NT2/D1 (cell line): ENCODE results near the gene XIRP2.

Experiments used
- DNase-seq: peaks from one replicate; pipeline ENCODE4 v3.0.0-alpha.2; 2011; ENCODE audit warnings: low read depth, low spot score
- H3K27me3 ChIP-seq: 2 replicates; pipeline ENCODE4 v1.6.0; 2011; ENCODE audit warnings: mild to moderate bottlenecking; ENCODE audit not compliant: insufficient read length, insufficient read depth
- H3K36me3 ChIP-seq: 2 replicates; pipeline ENCODE4 v1.6.1; 2011; ENCODE audit warnings: mild to moderate bottlenecking, low read length, mixed read lengths; ENCODE audit not compliant: insufficient read depth, insufficient read length
- H3K4me1 ChIP-seq: 2 replicates; pipeline ENCODE4 v1.5.1; 2011; ENCODE audit not compliant: insufficient read depth, insufficient read length
- H3K4me3 ChIP-seq: 2 replicates; pipeline ENCODE4 v1.5.1; 2011; ENCODE audit warnings: low read depth; ENCODE audit not compliant: insufficient read length
- H3K9ac ChIP-seq: 2 replicates; pipeline ENCODE4 v1.6.0; 2011; ENCODE audit warnings: low read depth; ENCODE audit not compliant: insufficient read length
- H3K9me3 ChIP-seq: 2 replicates; pipeline ENCODE4 v1.5.1; 2011; ENCODE audit warnings: mild to moderate bottlenecking, low read length; ENCODE audit not compliant: insufficient read depth
- SUZ12 ChIP-seq: IDR thresholded peaks from 2 replicates; pipeline ENCODE4 v1.6.1; 2011; ENCODE audit not compliant: insufficient read length, insufficient read depth; ENCODE audit errors: extremely low read depth
- YY1 ChIP-seq: IDR thresholded peaks from 2 replicates; pipeline ENCODE4 v1.6.1; 2011; ENCODE audit not compliant: insufficient read length, insufficient read depth
- ZNF274 ChIP-seq: IDR thresholded peaks from 2 replicates; pipeline ENCODE4 v1.6.1; 2011; ENCODE audit warnings: mild to moderate bottlenecking, low read depth, low read length

XIRP2 gene

GRCh38 chr2:166960702-166961270, 72.5 kb downstream of the XIRP2 start:
- TF ChIP-seq SUZ12 (no peak), YY1 (no peak), ZNF274 (no peak)
- Histone ChIP-seq H3K27me3 (no peaks in the 10 kb centered on the region), H3K4me3 (no peak overlapping the region), H3K9me3 (no peaks in the 10 kb centered on the region), H3K4me1 (no peaks in the 10 kb centered on the region), H3K9ac (no peak overlapping the region), H3K36me3 (no peaks in the 10 kb centered on the region)
- DNase-seq = no peak

- Histone ChIP-seq H3K36me3 (no peaks in the 10 kb centered on the region), H3K27me3 (no peaks in the 10 kb centered on the region), H3K9me3 (no peaks in the 10 kb centered on the region), H3K4me3 (no peak overlapping the region), H3K9ac (no peak overlapping the region), H3K4me1 (no peaks in the 10 kb centered on the region)
- DNase-seq = no peak
- TF ChIP-seq YY1 (no peak), SUZ12 (no peak), ZNF274 (no peak)
Observed at GRCh38 chr2:166961933-166962332, 73.7 kb downstream of the XIRP2 start.

GRCh38 chr2:166969486-166969885, 81.2 kb downstream of the XIRP2 start:
- Histone ChIP-seq H3K27me3 (no peaks in the 10 kb centered on the region), H3K9me3 (no peaks in the 10 kb centered on the region), H3K36me3 (no peaks in the 10 kb centered on the region), H3K9ac (no peak overlapping the region), H3K4me1 (no peaks in the 10 kb centered on the region), H3K4me3 (no peak overlapping the region)
- TF ChIP-seq ZNF274 = no peak
- no peak for TF ChIP-seq YY1
- DNase-seq = no peak

GRCh38 chr2:166972002-166972401, 83.7 kb downstream of the XIRP2 start:
- Histone ChIP-seq H3K36me3 (no peaks in the 10 kb centered on the region), H3K4me3 (no peak overlapping the region), H3K9ac (no peak overlapping the region), H3K9me3 (no peaks in the 10 kb centered on the region), H3K4me1 (no peaks in the 10 kb centered on the region), H3K27me3 (no peaks in the 10 kb centered on the region)
- TF ChIP-seq SUZ12 = no peak
- no peak for DNase-seq

GRCh38 chr2:166972418-166972817, 84.1 kb downstream of the XIRP2 start:
- no peak for DNase-seq
- H3K4me1 ChIP-seq = no peaks in the 10 kb centered on the region
- no peak overlapping the region for H3K9ac ChIP-seq
- no peak overlapping the region for H3K4me3 ChIP-seq
- no peaks in the 10 kb centered on the region for H3K9me3 ChIP-seq
- no peaks in the 10 kb centered on the region for H3K36me3 ChIP-seq
- no peak for TF ChIP-seq ZNF274
- TF ChIP-seq YY1 = no peak
- TF ChIP-seq SUZ12 = no peak
- no peaks in the 10 kb centered on the region for H3K27me3 ChIP-seq

- Histone ChIP-seq H3K27me3 (no peaks in the 10 kb centered on the region), H3K9me3 (peaks cover 10% of the 10 kb centered on the region; the same call in 1 of the 2 replicates), H3K4me3 (no peak overlapping the region), H3K4me1 (no peaks in the 10 kb centered on the region), H3K36me3 (no peaks in the 10 kb centered on the region), H3K9ac (no peak overlapping the region)
- DNase-seq = no peak
- no peak for TF ChIP-seq SUZ12
- no peak for TF ChIP-seq ZNF274
- TF ChIP-seq YY1 = no peak
Observed at GRCh38 chr2:166984188-166984587, 95.9 kb downstream of the XIRP2 start.

- DNase-seq = no peak
- TF ChIP-seq SUZ12 = no peak
- TF ChIP-seq ZNF274 = no peak
- TF ChIP-seq YY1 = no peak
- Histone ChIP-seq H3K9me3 (peaks cover 6% of the 10 kb centered on the region; the same call in 1 of the 2 replicates), H3K36me3 (no peaks in the 10 kb centered on the region), H3K4me1 (no peaks in the 10 kb centered on the region), H3K27me3 (no peaks in the 10 kb centered on the region), H3K9ac (no peak overlapping the region), H3K4me3 (no peak overlapping the region)
Observed at GRCh38 chr2:166984797-166985196, 96.5 kb downstream of the XIRP2 start.
